GM21360 (cell line): ENCODE results near the gene VPS4B.

Source experiments
- ATAC-seq: cut with Tn5 transposase; IDR thresholded peaks from one replicate; pipeline ENCODE4 v1.9.1; 2021; ENCODE audit warnings: mild to moderate bottlenecking, moderate library complexity; ENCODE audit not compliant: unreplicated experiment

The VPS4B gene

GRCh38 chr18:63431180-63431579 is 8.9 kb upstream of the VPS4B start:
- no peak for ATAC-seq

- no peak for ATAC-seq
Measured at GRCh38 chr18:63430526-63430925, 8.2 kb upstream of the VPS4B start.

DNA sequence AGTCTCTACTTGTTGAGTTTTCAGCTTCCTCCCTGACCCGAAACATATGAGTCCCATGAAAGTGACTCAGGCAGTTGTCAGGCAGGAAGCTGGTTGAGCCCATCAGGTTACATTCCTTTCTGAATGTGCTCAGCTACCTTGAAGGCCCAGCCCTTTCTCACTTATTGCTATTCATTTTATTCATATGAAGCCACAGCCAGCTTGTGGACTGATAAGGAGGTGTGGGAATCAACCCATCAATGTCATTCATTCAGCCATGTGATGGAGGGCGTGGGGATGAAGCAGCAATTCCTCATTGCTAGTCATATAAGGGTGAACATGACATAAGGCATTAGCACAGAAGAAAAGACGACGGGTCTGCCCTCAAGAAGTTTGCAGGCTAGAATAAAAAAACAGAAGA is 5.3 kb upstream of the VPS4B start:
- no peak for ATAC-seq

DNA sequence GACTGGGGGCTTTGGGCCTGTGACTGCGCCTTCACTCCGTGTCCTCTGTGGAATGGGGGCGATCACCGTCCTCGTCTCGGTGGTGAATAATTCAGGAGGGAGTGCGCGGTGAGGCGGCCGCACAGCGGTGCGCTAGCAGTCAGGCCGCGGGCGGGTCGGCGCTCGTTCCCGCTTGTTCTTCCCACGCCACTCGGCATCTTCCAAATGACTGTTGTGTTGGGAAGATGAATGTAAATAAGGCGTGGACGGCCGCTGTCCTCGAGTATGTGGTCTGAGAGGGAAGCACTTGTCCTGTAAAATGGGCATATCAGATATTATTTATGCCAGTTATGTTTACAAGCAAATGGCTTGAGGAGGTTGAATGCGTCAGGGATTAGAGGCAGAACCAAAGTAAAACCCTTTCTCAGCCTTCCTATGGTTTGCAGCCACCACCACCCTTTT is 608 bp upstream of the VPS4B start:
- peak; percentile 29 for ATAC-seq

DNA sequence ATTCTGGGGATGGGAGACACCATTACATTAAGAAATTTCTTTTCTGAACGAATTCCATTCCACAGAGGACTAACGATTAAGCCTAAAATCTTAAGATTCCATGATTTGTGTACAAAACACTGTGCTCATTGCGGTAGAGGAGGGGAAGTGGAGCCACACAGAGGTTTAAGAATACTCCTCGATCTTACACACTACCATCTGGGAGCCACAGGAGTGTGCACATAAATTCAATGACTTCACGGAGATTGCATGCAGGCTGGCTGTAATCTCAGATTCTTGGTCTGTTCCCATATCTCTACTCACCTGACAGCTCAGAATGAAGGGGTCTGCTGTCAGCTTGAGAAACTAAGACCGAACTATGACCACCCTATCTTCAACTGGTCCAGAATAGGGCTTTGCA is 762 bp downstream of the VPS4B start:
- ATAC-seq, result no peak

DNA sequence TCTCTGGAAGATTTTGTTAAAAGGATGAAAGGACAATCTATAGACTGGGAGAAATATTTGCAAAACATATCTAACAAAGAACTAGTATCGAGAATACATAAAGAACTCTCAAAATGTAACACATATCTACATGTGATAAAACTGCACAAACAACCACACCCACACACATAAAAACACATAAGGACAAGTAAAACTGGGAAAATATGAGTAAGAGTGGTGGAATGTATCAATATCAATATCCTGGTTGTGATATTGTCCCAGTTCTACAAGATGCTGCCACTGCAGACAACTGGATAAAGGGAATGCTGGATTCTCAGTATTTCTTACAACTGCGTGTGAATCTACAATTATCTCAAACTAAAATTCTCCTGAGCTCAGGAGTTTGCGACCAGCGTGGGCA is 9.3 kb downstream of the VPS4B start:
- no peak for ATAC-seq

- no peak for ATAC-seq
Measured at GRCh38 chr18:63410792-63411191, 11.5 kb downstream of the VPS4B start.

DNA sequence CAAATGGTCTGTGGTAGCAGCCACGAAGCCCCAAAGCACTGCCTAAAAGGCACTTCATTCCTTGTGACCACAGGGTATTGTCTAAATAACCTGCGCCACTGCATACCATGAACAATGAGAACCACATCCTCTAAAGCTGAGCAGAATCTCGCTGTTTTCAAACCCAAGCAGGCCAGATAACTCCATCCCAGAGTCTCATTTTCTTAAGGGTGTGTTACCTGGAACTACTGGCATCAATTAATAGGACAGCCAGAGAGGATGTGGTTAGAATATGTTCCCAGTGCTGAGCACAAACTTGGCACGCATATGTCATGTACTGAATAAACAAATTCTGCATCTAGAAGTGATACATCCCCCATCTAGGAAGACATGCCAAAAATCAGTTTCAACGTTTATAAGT is 13.0 kb downstream of the VPS4B start:
- ATAC-seq, result no peak

- no peak for ATAC-seq
Measured at GRCh38 chr18:63407734-63408133, 14.5 kb downstream of the VPS4B start.

- ATAC-seq, result no peak
Measured at GRCh38 chr18:63405986-63406385, 16.3 kb downstream of the VPS4B start.

DNA sequence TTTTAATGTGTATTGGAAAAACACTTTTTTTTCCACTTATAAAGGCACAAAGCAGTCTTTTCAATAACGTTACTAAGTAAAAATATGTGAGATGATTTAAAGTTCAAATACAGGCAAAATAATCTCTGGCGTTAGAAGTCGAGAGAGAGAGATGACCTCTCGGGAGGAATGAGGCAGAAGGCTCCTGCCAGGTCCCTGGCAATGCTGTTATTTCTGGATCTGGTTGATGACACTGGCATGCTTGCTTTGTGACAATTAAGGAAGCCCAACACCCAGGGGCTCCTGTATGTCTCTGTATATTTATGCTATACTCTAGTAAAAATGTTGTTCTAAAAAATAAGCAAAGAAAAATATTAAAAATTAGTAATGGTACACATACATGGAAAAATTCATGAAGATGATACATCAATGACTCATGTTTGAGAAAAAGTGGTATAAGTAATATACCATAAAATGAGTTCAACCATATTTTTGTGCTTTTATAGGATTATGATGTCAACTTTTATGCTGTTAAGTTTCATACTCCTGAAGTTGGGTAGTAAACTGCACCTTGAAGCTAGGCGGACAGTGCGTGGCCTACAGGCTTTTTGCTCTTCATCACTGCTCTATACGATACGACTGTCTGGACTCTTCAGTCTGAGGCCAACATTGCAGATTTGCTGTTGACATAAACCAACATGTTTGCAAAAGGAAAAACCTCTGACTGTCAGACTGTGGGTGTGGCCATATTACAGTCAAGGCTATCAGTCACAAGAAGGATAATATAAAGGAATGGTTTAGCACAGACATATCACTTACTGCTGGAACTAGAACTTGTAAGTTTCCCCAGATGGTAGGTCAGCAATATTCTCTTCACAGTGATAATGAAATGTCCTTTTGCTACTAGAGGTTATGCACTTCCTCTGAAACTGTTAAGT is 19.8 kb downstream of the VPS4B start:
- no peak for ATAC-seq

DNA sequence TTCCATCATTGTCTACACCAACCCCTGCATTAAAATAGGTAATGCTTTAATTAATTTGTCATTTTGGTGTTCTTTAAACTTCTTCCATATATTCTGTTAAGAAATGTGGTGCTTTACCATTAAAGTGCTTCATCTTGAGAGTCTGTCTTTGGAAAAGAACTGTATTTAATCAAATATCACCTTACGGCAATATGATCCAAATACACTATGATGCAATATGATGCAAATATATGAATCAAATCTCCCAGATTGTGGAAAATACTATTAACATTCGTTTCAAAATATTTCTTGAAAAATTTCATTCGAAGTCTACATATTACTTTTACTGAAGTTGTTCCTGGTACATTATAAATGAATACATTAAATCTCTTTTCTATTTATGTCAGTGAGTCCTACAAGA is 23.0 kb downstream of the VPS4B start:
- no peak for ATAC-seq

DNA sequence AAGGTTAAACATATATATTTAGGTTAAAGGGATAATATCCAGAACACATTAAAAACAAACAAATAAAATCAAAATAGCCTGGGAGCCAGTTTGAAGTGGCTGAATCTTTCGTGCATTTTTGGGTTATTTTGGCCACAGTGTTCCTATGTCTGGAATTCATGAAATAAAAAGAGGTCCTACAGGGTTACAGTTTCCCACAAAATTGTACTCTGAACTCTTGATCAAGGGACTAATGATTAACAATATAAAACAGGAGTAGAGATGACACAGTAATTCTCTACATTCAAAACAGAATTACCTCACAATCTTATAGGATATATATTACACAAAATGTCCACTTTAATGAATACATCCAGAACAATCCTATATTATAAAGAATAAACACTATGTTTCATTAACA is 24.9 kb downstream of the VPS4B start:
- ATAC-seq, result no peak

DNA sequence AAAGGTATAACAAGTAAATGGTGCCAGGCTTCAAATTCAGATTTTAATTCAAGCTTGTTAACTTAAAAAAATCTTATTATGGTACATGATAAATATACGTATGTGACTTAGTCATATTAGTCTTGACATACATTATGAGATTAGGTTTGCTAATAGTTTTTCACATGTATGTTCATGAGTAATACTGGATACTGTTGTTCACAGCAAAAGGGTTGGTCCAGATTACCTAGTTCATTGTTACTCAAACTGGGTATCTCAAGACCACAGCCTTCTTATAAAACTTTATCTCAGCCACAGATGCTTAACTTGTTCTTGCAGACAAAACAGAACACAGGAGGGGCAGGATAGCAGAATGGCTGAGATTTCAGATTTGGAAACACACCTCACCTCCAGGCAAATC is 26.8 kb downstream of the VPS4B start:
- no peak for ATAC-seq

- no peak for ATAC-seq
Measured at GRCh38 chr18:63394954-63395353, 27.3 kb downstream of the VPS4B start.

GRCh38 chr18:63387861-63388260 is 34.4 kb downstream of the VPS4B start:
- no peak for ATAC-seq

DNA sequence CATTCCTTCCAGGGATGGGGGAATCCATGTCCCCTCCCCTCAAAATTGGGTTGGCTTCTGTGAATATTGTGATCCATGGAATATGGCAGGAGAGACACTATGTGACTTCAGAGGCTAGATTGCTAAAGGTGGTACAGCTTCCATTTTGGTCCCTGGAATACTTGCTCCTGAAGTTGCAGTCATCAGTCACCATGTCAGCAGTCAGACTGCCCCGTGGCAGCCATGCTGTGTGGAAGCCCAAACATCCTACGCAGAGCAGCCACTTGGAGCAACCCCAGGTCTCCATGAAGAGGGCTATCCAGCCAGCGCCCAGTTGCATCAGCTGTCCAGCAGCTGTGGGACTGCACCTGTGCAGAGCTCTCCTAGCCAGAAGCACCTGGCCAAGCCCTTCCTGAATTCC is 39.4 kb downstream of the VPS4B start:
- no peak for ATAC-seq

DNA sequence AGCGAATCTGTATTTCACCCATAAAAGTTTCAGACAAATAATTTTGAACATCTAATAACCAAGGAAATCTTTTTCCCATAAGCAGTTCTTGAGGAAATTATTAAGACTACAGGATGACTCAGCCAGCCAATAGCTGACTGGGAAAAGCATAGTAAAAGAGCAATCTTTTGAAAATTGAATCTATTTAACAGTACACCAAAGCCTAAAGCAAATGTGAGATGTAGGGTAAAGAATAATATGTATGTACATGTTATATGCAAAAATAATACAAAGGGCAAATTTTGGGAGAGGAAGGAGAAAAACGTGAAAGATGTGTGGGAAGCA is 42.7 kb downstream of the VPS4B start:
- ATAC-seq, result no peak

- no peak for ATAC-seq
Measured at GRCh38 chr18:63378919-63379638, 43.2 kb downstream of the VPS4B start.

GRCh38 chr18:63377275-63377980 is 44.8 kb downstream of the VPS4B start:
- no peak for ATAC-seq

DNA sequence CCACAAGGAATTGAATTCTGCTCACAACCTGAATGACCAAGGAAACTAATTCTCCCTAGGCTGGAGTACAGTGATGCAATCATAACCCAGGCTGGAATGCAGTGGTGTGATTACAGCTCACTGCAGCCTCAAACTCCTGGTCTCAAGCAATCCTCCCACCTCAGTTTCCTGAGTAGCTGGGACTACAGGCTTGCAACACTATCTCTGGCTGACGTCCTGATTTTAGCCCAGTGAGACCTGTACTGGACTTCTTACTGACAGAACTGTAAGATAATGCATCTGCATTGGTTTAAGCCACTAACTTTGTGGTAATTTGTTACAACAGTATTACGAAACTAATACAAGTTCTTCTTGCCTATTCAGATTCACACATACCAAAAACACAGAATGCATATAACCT is 45.7 kb downstream of the VPS4B start:
- no peak for ATAC-seq

DNA sequence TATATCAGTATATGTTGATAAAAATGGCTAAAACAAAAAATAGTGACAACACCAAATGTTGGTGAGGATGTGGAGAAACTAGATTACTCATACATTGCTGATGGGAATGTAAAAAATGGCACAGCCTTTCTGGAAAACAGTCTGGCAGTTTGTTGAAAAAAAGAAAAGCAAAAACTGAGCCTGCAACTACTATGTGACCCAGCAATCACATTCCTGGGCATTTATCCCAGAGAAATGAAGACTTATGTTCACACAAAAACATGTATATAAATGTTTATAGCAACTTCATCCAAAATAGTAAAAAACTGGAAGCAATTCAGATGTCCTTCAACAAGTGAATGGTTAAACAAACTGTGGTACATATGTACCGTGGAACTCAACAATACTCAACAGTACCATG is 47.7 kb downstream of the VPS4B start:
- no peak for ATAC-seq
